GM19239 (cell line): ENCODE measurements around the gene KCTD5.
"Not testable (repeated sequence)": the region's sequence is repeated elsewhere in the genome, so short reads cannot be mapped to it uniquely, and the experiment has no call there.

Experiments used
- DNase-seq: peaks from one replicate; pipeline ENCODE4 v3.0.0; 2011; ENCODE audit warnings: low spot score; ENCODE audit not compliant: insufficient read length
- FAIRE-seq: peaks from 2 replicates; lab custom pipeline; 2011; peaks lifted over from hg19 to GRCh38; lab: Jason Lieb, UNC

KCTD5 gene

GRCh38 chr16:2719328-2720063, 37.2 kb downstream of the KCTD5 start:
- no peak for FAIRE-seq
- no peak for DNase-seq

GRCh38 chr16:2720064-2720457, 37.7 kb downstream of the KCTD5 start, which contains the start of gene PRSS27:
Gene PRSS27, minus strand, starts transcription at chr16:2720224. Its CDS starts 64 bp downstream, at chr16:2720160.
- FAIRE-seq: no peak
- DNase-seq: no peak

GRCh38 chr16:2720719-2721633, 38.7 kb downstream of the KCTD5 start:
- peak; percentile 96 for DNase-seq
- FAIRE-seq: no peak

DNA sequence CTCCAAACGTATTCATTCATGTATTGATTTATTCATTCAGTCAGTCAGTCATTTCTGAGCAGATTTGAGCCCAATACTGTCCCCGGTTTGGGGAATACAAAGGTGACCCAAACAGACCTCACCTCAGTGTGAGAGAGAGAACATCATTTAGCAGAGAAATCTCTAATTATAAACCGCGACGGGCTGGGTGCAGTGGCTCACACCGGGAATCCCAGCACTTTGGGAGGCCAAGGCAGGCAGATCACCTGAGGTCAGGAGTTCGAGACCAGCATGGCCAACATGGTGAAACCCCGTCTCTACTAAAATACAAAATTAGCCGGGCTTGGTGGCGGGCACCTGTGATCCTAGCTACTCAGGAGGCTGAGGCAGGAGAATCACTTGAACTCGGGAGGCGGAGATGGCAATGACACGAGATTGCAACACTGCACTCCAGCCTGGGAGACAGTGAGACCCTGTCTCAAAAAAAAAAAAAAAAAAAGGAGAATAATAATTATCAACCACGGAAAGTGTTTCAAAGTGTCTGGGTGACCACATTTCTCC, 39.4 kb downstream of the KCTD5 start:
- not testable (repeated sequence) for DNase-seq, FAIRE-seq

GRCh38 chr16:2724088-2724676, 41.9 kb downstream of the KCTD5 start:
- FAIRE-seq (no peak), DNase-seq (no peak)

DNA sequence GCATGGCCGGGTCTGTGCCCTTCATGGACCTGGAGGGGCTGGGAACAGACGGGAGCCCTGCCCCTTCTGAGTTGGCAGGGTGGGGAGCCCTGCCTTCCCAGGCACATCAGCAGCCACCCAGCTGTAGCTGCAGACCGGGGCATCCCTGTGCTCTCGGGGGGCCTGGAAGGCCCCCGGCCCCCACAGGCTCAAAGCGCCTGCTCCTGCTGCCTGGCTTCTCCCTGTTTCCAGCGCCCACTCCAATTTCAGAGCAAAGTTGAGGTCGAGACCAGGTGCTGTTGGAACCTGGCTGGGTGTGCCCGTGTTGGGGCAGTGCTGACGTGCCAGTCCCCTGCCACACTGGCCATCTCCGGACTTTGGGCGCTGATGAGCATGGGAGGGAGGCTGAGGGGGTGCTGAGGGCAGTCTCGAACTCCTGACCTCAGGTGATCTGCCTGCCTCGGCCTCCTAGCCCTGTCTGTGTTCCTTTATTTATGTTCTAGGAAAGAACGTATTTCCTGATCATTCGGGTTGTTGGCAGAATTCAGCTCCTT, 42.6 kb downstream of the KCTD5 start:
- DNase-seq (no peak), FAIRE-seq (no peak)

- DNase-seq: no peak
- no peak for FAIRE-seq
Measured at GRCh38 chr16:2726923-2727322, 44.6 kb downstream of the KCTD5 start.

GRCh38 chr16:2728034-2728433, 45.7 kb downstream of the KCTD5 start:
- FAIRE-seq: no peak
- DNase-seq: no peak

DNA sequence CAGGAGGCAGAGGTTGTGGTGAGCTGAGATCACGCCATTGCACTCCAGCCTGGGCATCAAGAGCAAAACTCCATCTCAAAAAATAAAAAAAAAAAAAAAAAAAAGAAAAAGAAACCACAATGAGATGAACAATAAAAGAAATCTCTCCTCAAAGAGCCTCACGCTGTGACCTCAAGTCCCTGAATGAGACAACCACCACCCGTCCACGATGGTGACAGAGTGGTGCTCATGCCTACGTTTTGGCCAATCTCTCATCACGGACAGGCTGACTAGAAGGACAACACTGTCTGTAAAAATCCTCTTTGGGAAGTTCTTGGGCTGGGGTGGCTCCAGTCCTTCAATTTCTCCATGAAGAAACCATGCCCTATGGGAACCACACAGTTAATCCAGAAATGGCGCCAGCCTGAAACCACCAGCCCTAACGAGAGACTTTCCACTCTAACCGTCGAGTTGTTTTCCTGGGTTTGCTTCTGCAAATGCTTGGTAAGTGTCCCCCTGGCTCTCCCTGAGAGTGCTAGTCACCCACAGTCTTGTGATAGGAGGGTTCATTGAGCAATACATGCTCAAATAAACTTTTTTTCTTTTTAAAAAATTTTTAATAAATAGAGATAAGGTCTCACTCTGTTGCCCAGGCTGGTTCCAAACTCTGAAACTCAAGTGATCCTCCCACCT, 52.7 kb downstream of the KCTD5 start:
- FAIRE-seq (no peak), DNase-seq (no peak)

- DNase-seq (no peak), FAIRE-seq (no peak)
Measured at GRCh38 chr16:2736476-2737237, 54.3 kb downstream of the KCTD5 start.

GRCh38 chr16:2737238-2737605, 54.9 kb downstream of the KCTD5 start:
- DNase-seq (no peak), FAIRE-seq (no peak)

DNA sequence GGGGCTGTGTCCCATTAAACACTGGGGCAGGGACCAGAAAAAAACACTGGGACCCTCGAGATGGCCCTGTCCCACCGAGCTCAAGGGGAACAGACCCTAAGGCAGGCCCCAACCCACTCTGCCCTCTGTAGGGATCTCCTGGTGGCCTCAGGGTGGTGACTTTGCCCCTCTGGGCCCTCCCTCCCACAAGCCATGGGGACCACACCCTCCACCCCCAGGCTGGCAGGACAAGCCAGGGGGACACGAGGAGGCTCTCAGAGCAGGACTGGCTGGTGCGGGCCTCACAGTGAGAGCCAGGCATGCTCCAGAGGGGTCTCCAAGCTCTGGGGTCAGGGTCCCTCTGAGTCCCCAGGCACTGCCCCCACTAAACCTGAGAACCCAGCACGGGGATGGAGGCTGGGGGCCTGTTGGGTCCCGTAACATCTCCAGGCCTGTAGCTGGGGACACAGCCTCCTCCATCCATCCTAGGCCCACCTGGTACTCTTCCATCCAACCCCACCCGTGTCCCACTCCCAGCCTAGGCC, 55.6 kb downstream of the KCTD5 start:
- DNase-seq: no peak
- FAIRE-seq: no peak

GRCh38 chr16:2738615-2739014, 56.3 kb downstream of the KCTD5 start:
- no peak for FAIRE-seq

DNA sequence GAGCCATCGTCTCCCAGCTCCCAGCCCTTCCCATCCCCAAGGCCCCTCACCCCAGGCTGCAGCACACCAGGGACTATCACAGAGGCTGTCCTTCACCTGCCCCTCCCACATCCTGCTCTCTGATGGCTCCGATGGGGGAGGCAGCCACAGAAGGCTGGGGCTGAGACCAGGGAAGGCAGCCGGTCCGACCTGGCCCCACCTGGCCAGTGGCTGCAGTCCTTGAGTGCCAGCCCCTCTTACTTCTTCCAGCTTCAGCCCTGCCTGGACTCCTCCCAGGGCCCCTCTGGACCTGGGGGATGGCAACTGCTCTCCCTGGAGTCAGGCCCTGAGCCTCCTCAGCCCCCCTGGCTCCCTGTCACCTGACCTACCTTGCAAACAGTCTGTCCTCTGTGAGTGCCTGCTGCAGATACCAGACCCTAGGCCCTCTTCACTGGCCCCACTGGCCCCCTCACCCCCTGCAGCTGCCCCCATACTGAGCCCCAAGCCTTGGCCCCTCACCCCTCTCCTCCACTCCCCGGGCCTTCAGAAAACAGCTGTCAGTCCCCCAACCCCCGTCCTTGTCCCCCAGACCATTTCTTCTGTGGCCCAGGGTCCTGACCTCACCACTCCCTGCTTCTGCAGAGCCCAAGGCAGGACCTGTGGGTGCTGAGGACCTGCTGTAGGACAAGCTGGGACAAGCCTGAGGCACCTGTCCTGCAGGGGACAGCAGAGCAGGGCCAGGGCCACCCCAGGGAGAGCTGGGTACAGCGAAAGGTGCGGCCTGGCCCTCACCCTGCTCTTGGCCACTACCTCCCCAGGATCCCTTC, 57.5 kb downstream of the KCTD5 start:
- DNase-seq (no peak), FAIRE-seq (no peak)

More at GRCh38 chr16:2738615-2739014, 56.3 kb downstream of the KCTD5 start:
- no peak for DNase-seq

GRCh38 chr16:2740476-2740875, 58.2 kb downstream of the KCTD5 start:
- DNase-seq (no peak), FAIRE-seq (no peak)

- no peak for FAIRE-seq
Measured at GRCh38 chr16:2741168-2741567, 58.8 kb downstream of the KCTD5 start.

DNA sequence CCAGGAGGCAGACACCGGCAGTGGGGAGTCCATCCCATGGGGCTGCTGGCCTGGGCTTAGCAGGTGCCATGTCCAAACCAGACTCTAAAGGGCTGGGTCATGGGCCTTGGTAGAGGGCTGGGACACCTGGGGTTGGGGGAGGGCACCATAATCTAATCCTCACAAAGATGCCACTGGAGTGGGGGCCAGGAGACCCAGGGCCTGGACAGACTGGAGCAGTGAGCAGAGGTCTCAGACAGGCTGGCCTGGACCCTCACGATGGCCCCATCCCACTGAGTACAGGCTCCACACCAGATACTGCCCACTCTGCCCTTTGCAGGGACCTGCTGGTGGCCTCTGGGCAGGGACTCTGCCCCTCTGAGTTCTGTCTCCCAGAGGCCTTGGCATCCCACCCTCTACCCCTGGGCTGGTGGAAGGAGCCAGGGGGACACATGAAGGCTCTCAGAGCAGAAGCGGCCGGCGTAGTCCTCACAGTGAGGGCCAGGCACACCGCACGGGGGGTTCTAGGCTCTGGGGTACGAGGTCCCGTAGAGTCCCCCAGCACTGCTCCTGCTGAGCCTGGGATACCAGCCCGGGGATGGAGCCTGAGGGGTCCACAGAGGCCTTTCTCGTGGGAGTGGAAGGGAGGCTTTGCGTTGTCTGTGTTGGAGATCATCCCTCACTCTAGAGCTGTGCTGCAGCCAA, 60.1 kb downstream of the KCTD5 start:
- DNase-seq (no peak), FAIRE-seq (no peak)

More at GRCh38 chr16:2741168-2741567, 58.8 kb downstream of the KCTD5 start:
- no peak for DNase-seq
